A549 (cell line): Measurements from ENCODE around the gene S1PR4. TPM values are rescaled to one million over a fixed set of nuclear protein-coding genes. Genes with fewer than 3 reads are reported as not detected.

ENCODE experiments used
- ATAC-seq, 2 experiments: fragments of 200-7000 bp in 1 of 2; fragments of >200 bp in 1 of 2; cut with Nextera tagmentation in 1 of 2; cut with Tn5 transposase in 1 of 2; 3 replicates each; pipeline versions ENCODE4 v1.8.0 to v1.9.1; 2018 to 2020; ENCODE audit warnings: mild to moderate bottlenecking in 1 of 2, moderate library complexity in 1 of 2
- CTCF ChIA-PET: fragments of 300-600 bp; sonication (Branson Sonifier 250); formaldehyde crosslinking; extraction: SDS; loops from one replicate; lab custom pipeline; 2021; ENCODE audit warnings: antibody characterized with exemption, inconsistent platforms; lab: Yijun Ruan, JAX
- POLR2A ChIA-PET: fragments of 350-600 bp; formaldehyde crosslinking; extraction: SDS; loops from one replicate; lab custom pipeline; 2021; ENCODE audit warnings: antibody characterized with exemption, inconsistent platforms; lab: Yijun Ruan, JAX
- DNase-seq, 2 experiments: peaks; one replicate each; pipeline versions ENCODE4 v3.0.0 to v3.0.0-alpha.2; 2011 to 2016; ENCODE audit warnings: low read depth in 1 of 2, low spot score in 1 of 2
- FAIRE-seq: peaks from 2 replicates; lab custom pipeline; 2011; peaks lifted over from hg19 to GRCh38; lab: Jason Lieb, UNC
- H3K27ac ChIP-seq, 2 experiments: fragments of >200 bp; sonication (Bioruptor Twin); formaldehyde crosslinking; 3 replicates each; pipeline ENCODE4 v1.5.1; 2016 to 2017
- H3K4me1 ChIP-seq: fragments of >200 bp; sonication (Bioruptor Twin); formaldehyde crosslinking; 3 replicates; pipeline ENCODE4 v1.6.1; 2016
- H3K4me2 ChIP-seq: fragments of >200 bp; sonication (Bioruptor Twin); formaldehyde crosslinking; 3 replicates; pipeline ENCODE4 v1.6.1; 2016
- H3K4me3 ChIP-seq: fragments of >200 bp; sonication (Bioruptor Twin); formaldehyde crosslinking; 3 replicates; pipeline ENCODE4 v1.5.1; 2016
- H3K9me3 ChIP-seq: fragments of >200 bp; sonication (Bioruptor Twin); formaldehyde crosslinking; 3 replicates; pipeline ENCODE4 v1.6.1; 2016
- ATOH8 ChIP-seq: fragments of 250-450 bp; sonication (Bioruptor Pico); IDR thresholded peaks from 2 replicates; pipeline ENCODE4 v1.5.0; 2020; ENCODE audit warnings: low read depth, mild to moderate bottlenecking, moderate library complexity
- CBX2 ChIP-seq: fragments of 200-600 bp; sonication (generic); IDR thresholded peaks from 2 replicates; pipeline ENCODE4 v1.6.1; 2016; ENCODE audit warnings: low read depth, mild to moderate bottlenecking, borderline replicate concordance
- CEBPB ChIP-seq, 2 experiments: fragments of >200 bp in 1 of 2; sonication (Bioruptor Twin) in 1 of 2; formaldehyde crosslinking in 1 of 2; IDR thresholded peaks; 2 replicates each; pipeline ENCODE4 v1.6.1; 2012 to 2016
- CHD2 ChIP-seq: fragments of 150-350 bp; IDR thresholded peaks from 2 replicates; pipeline ENCODE4 v1.6.1; 2014; ENCODE audit warnings: low read length; ENCODE audit not compliant: partially characterized antibody
- EHF ChIP-seq: fragments of 250-450 bp; sonication (Bioruptor Pico); IDR thresholded peaks from 2 replicates; pipeline ENCODE4 v1.5.0; 2020; ENCODE audit warnings: mild to moderate bottlenecking
- EP300 ChIP-seq, 2 experiments: fragments of >200 bp; sonication (Bioruptor Twin); formaldehyde crosslinking; IDR thresholded peaks; 2 replicates in 1 of 2; 3 replicates in 1 of 2; pipeline ENCODE4 v1.6.1; 2016 to 2017
- FOSB ChIP-seq: fragments of 250-450 bp; sonication (Bioruptor Pico); IDR thresholded peaks from 2 replicates; pipeline ENCODE4 v1.5.0; 2020; ENCODE audit warnings: mild to moderate bottlenecking, moderate library complexity
- FOXS1 ChIP-seq: fragments of 250-450 bp; sonication (Bioruptor Pico); IDR thresholded peaks from 2 replicates; pipeline ENCODE4 v1.5.0; 2020; ENCODE audit warnings: mild to moderate bottlenecking, moderate library complexity
- HEYL ChIP-seq: fragments of 250-450 bp; sonication (Bioruptor Pico); IDR thresholded peaks from 2 replicates; pipeline ENCODE4 v1.8.0; 2021; ENCODE audit warnings: mild to moderate bottlenecking, moderate library complexity
- HMGXB4 ChIP-seq: fragments of 250-450 bp; sonication (Bioruptor Pico); IDR thresholded peaks from 2 replicates; pipeline ENCODE4 v1.5.0; 2021; ENCODE audit warnings: mild to moderate bottlenecking, moderate library complexity, borderline replicate concordance
- HOXB5 ChIP-seq: fragments of 250-450 bp; sonication (Bioruptor Pico); IDR thresholded peaks from 2 replicates; pipeline ENCODE4 v1.5.0; 2020; ENCODE audit warnings: mild to moderate bottlenecking, moderate library complexity
- MYC ChIP-seq: IDR thresholded peaks from 2 replicates; pipeline ENCODE4 v1.6.1; 2012; ENCODE audit warnings: mild to moderate bottlenecking, inconsistent platforms, low read length, improper control_type of control experiment, borderline replicate concordance
- NR3C1 ChIP-seq: fragments of >200 bp; sonication (Bioruptor Twin); formaldehyde crosslinking; IDR thresholded peaks from 3 replicates; pipeline ENCODE4 v1.6.1; 2017
- PHF8 ChIP-seq: fragments of 200-600 bp; sonication (generic); IDR thresholded peaks from 2 replicates; pipeline ENCODE4 v1.6.1; 2016; ENCODE audit warnings: low read depth, mild to moderate bottlenecking, antibody characterized with exemption, moderate library complexity, borderline replicate concordance
- POLR2A ChIP-seq: IDR thresholded peaks from 2 replicates; pipeline ENCODE4 v1.6.1; 2012; ENCODE audit warnings: mild to moderate bottlenecking, low read length
- POLR2AphosphoS2 ChIP-seq: conservative IDR thresholded peaks from 2 replicates; pipeline ENCODE4 v1.6.1; 2012; ENCODE audit warnings: low read length, improper control_type of control experiment, inconsistent platforms
- RARB ChIP-seq: fragments of 250-450 bp; sonication (Bioruptor Pico); IDR thresholded peaks from 2 replicates; pipeline ENCODE4 v1.8.0; 2021; ENCODE audit warnings: mild to moderate bottlenecking, moderate library complexity
- RCOR1 ChIP-seq: fragments of 150-350 bp; IDR thresholded peaks from 2 replicates; pipeline ENCODE4 v1.6.1; 2014; ENCODE audit warnings: antibody characterized with exemption, low read length, low read depth
- RFX5 ChIP-seq: fragments of 450-650 bp; IDR thresholded peaks from 2 replicates; pipeline ENCODE4 v1.7.1; 2014; ENCODE audit warnings: antibody characterized with exemption, mild to moderate bottlenecking, moderate library complexity
- TP53 ChIP-seq: fragments of 250-450 bp; sonication (Bioruptor Pico); IDR thresholded peaks from 2 replicates; pipeline ENCODE4 v1.5.0; 2021; ENCODE audit warnings: mild to moderate bottlenecking, moderate library complexity
- ZC3H11A ChIP-seq: fragments of 450-650 bp; IDR thresholded peaks from 2 replicates; pipeline ENCODE4 v1.6.1; 2014; ENCODE audit warnings: antibody characterized with exemption, mild to moderate bottlenecking
- ZFP36 ChIP-seq: fragments of 450-650 bp; IDR thresholded peaks from 2 replicates; pipeline ENCODE4 v1.6.1; 2014; ENCODE audit warnings: borderline replicate concordance; ENCODE audit not compliant: partially characterized antibody
- WGBS: methylation state at CpG from one replicate; pipeline ENCODE4 v1.1.6; 2017; ENCODE audit errors: missing lambda C conversion rate; 5-methylcytosine and 5-hydroxymethylcytosine counted together
- polyA plus RNA-seq, 4 experiments: library from polyadenylated mRNA; depleted of rRNA in 3 of 4; stranded (reverse); fragments of >200 nt; fragmentation: RNase III in 1 of 4; extraction: RNeasy Plus Mini Kit Qiagen cat#74134 plus additional on column Dnase treatment in 1 of 4; gene quantifications; 2 replicates in 3 of 4; 3 replicates in 1 of 4; pipeline ENCODE4 v1.2.3, GENCODE V29; 2011 to 2017
- TF ChIP-seq, protein P1 (sequence below): fragments of >200 bp; sonication (Bioruptor Twin); formaldehyde crosslinking; IDR thresholded peaks from 2 replicates; pipeline ENCODE4 v1.6.1; 2016

Gene S1PR4
- polyA plus RNA-seq, 2 of the 4 experiments (the other 2 are of a cell fraction), result 0.09 to 0.17 TPM

DNA sequence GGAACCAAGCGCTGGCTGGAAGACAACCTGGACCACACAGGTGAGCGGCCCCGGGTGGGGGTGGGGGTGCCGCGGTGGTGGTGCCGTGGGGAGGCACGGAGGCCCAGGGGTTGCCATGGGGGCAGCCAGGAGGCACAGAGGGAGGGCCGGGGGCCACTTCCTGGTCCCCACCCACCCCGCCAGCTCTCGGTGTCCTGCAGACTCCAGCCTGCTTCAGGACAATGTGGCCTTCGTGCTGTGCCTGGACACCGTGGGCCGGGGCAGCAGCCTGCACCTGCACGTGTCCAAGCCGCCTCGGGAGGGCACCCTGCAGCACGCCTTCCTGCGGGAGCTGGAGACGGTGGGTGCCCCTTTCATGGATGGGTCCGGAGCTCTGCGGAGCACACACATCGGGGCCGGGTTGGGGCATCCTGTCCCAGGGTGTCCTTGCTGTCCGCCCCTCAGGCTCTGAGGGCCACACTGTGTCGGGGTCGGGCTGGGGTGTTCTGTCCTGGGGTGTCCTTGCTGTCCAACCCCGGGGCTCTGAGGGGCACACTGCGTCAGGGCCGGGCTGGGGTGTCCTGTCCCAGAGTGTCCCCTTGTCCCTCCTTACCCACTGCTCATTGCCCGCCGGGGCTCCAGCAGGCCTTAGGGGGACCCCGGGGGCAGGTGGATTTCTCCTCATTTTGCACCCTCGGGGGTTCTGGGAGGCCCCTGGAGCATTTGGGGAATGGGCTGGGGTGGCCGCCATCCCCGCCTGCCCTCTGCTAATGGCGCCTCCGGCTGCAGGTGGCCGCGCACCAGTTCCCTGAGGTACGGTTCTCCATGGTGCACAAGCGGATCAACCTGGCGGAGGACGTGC is 25.5 kb downstream of the S1PR4 start:
- Histone ChIP-seq H3K4me3 (no peak overlapping the region), H3K9me3 (no peaks in the 10 kb centered on the region), H3K4me1 (no peaks in the 10 kb centered on the region), H3K27ac (no peak overlapping the region), H3K4me2 (no peak overlapping the region)
- ATAC-seq, result no peak
- ChIA-PET CTCF (interaction anchor here (0.6 kb wide), 1 partner anchor 314 kb away, joined by 3 read pairs; no protein-coding TSS in a partner anchor), POLR2A (no interaction called here)
- no peak for DNase-seq
- TF ChIP-seq HEYL (no peak), MYC (no peak), RCOR1 (no peak), ATOH8 (CRISPR knock-in tag) (no peak), RARB (CRISPR knock-in tag) (no peak)
- WGBS, result 92% methylated on average over 12 of the region's 43 CpGs
- no peak for FAIRE-seq

DNA sequence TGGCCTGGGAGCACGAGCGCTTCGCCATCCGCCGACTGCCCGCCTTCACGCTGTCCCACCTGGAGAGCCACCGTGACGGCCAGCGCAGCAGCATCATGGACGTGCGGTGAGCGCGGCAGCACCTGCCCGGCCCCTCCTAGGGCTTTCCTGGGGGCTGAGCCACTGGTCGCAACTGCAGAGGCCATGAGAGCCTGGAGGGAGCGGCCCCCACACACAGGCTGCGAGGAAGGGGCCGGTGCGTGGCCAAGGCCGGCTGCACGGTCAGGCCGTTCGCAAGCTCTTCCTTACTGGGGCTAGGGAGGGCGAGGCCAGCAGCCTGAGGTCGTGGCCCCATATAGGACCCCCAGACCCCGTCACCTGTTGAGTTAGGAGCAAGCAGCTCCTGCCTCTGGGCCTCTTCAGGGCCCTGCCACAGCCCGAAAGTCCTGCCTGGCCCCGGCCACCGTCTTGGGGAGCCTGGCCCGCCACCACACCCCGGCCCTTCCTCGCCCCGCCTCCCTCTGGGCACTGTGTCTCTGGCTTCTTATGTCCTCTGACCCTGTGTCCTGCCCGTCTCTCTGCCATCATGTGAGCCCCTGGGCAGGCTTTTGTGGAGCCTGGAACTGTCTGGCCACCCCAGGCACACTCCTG is 26.2 kb downstream of the S1PR4 start:
- ChIA-PET CTCF (interaction anchor here (0.6 kb wide), 1 partner anchor 315 kb away, joined by 3 read pairs; no protein-coding TSS in a partner anchor), POLR2A (no interaction called here)
- no peak for TF ChIP-seq FOXS1 (CRISPR knock-in tag)
- TF ChIP-seq PHF8, result no peak
- TF ChIP-seq HMGXB4 (CRISPR knock-in tag), result no peak
- TF ChIP-seq ZC3H11A, result no peak
- no peak for TF ChIP-seq RFX5
- TF ChIP-seq, protein P1, sequence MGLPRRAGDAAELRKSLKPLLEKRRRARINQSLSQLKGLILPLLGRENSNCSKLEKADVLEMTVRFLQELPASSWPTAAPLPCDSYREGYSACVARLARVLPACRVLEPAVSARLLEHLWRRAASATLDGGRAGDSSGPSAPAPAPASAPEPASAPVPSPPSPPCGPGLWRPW, result no peak
- TF ChIP-seq HOXB5, result no peak
- no peak for TF ChIP-seq POLR2AphosphoS2
- TF ChIP-seq MYC, result no peak
- TF ChIP-seq EHF (CRISPR knock-in tag), result no peak
- no peak for TF ChIP-seq CEBPB (IDR thresholded peaks at IDR 0.05)
- no peak for TF ChIP-seq CBX2
- TF ChIP-seq NR3C1, result no peak
- no peak for TF ChIP-seq ZFP36
- TF ChIP-seq TP53 (CRISPR knock-in tag), result no peak
- TF ChIP-seq CHD2, result no peak
- TF ChIP-seq POLR2A, result no peak
- no peak for TF ChIP-seq EP300 (IDR thresholded peaks at IDR 0.05)
- no peak for TF ChIP-seq FOSB
- Histone ChIP-seq H3K27ac (no peak overlapping the region), H3K4me1 (no peaks in the 10 kb centered on the region), H3K4me2 (no peak overlapping the region), H3K4me3 (no peak overlapping the region), H3K9me3 (no peaks in the 10 kb centered on the region)
- WGBS, result 95% methylated on average over 24 of the region's 35 CpGs
- no peak for DNase-seq
- ATAC-seq, result no peak
- FAIRE-seq, result no peak
